Measurements from ENCODE around the gene EVC2. TPM values are rescaled to one million over a fixed set of nuclear protein-coding genes. Genes with fewer than 3 reads are reported as not detected.
A peak's percentile ranks its signal among the peaks of the same experiment; 100 is the strongest.

EVC2 gene
- total and polyA plus RNA-seq, 7 experiments from 2014 or later: 0.09 to 0.98 (median 0.33) TPM; not detected in 1

- ATAC-seq: no peak
- Mint-ChIP-seq H3K4me3 (no peak overlapping the region), H3K27me3 (peaks cover 0 to 10% (median 0%) of the 10 kb centered on the region in 5 donors), H3K36me3 (no peaks in the 10 kb centered on the region), H3K27ac (no peak overlapping the region), H3K4me1 (no peaks in the 10 kb centered on the region), H3K9me3 (peaks cover 0 to 3% (median 0%) of the 10 kb centered on the region in 11 donors)
- H3K4me3 ChIP-seq (ENCODE audit: low read length): no peak overlapping the region
- CTCF ChIA-PET: no interaction called here
- POLR2A ChIA-PET: no interaction called here
- no peak overlapping the region for H3K27ac ChIP-seq (ENCODE audit: low read depth, low read length)
- H3K4me1 ChIP-seq (ENCODE audit: control insufficient read depth in 2 of 2, insufficient read depth in 2 of 2, low read length in 2 of 2): no peaks in the 10 kb centered on the region
- intact Hi-C loops (cut with micrococcal nuclease): no loop called here
- no peaks in the 10 kb centered on the region for H3K36me3 ChIP-seq (ENCODE audit: control insufficient read depth in 2 of 3, insufficient read depth in 3 of 3, low read length in 3 of 3)
- no peaks in the 10 kb centered on the region for H3K27me3 ChIP-seq (ENCODE audit: control insufficient read depth in 2 of 2, insufficient read depth in 2 of 2, low read length in 2 of 2)
- H3K9me3 ChIP-seq (ENCODE audit: control insufficient read depth in 2 of 3, low read length in 3 of 3): no peaks in the 10 kb centered on the region
- DNase-seq: no peak
Observed at GRCh38 chr4:5750946-5751665, 42.7 kb upstream of the EVC2 start.

DNA sequence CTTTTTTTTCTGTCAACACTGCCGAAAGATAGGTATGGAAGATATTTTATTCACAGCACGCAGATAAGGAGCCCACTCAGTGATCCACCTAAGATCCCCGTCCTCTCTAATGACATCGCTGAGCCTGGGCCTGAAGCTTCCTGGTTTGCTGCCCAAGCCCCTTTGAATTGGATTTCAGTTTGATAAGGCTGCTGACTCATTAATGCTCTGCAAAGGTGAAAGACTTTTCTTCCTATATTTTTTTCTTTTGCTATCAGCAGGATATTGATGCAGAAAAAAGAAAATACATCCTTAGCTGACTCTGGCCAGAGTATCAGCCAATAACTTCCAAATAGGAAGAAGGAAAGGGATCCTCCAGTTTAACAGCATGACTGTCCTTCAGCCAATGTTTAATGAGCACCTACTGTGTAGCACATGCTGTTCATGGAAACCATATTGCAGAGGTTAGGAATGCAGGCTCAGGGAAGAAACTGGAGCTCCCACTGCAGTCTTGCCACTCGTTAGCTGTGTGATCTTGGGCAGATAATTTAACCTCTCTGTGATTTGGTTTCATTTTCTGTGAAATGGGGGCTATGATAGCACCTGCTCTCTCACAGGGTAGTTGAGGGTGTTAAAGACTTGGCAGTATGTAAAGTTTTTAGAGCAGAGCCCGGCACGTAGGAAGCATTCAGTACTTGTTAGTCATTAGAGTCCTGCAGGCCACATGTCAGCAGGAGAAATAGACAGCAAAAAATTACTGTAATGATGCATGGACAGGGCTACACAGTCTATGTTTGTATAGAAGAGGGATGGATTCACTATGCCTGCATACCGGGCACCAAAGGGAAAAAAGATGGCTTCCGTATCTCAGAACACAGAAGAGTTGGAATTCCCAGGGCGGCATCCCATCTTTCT lies 41.9 kb upstream of the EVC2 start:
- DNase-seq (no peak), ATAC-seq (no peak)
- no peaks in the 10 kb centered on the region for H3K4me1 Mint-ChIP-seq
- POLR2A ChIA-PET: no interaction called here
- peaks cover 0 to 10% (median 0%) of the 10 kb centered on the region in 5 donors for H3K27me3 Mint-ChIP-seq
- H3K27ac Mint-ChIP-seq: no peak overlapping the region
- intact Hi-C loops (cut with micrococcal nuclease): no loop called here
- no peaks in the 10 kb centered on the region for H3K27me3 ChIP-seq (ENCODE audit: control insufficient read depth in 2 of 2, insufficient read depth in 2 of 2, low read length in 2 of 2)
- H3K4me1 ChIP-seq (ENCODE audit: control insufficient read depth in 2 of 2, insufficient read depth in 2 of 2, low read length in 2 of 2): no peaks in the 10 kb centered on the region
- H3K9me3 ChIP-seq (ENCODE audit: control insufficient read depth in 2 of 3, low read length in 3 of 3): no peaks in the 10 kb centered on the region
- H3K27ac ChIP-seq (ENCODE audit: low read depth, low read length): no peak overlapping the region
- H3K9me3 Mint-ChIP-seq: peaks cover 0 to 8% (median 0%) of the 10 kb centered on the region in 11 donors
- H3K36me3 Mint-ChIP-seq: no peaks in the 10 kb centered on the region
- H3K4me3 ChIP-seq (ENCODE audit: low read length): no peak overlapping the region
- CTCF ChIA-PET: no interaction called here
- no peaks in the 10 kb centered on the region for H3K36me3 ChIP-seq (ENCODE audit: control insufficient read depth in 2 of 3, insufficient read depth in 3 of 3, low read length in 3 of 3)
- no peak overlapping the region for H3K4me3 Mint-ChIP-seq

- intact Hi-C loops (cut with micrococcal nuclease): no loop called here
- Mint-ChIP-seq H3K4me3 (no peak overlapping the region), H3K36me3 (no peaks in the 10 kb centered on the region), H3K9me3 (peaks cover 0 to 8% (median 0%) of the 10 kb centered on the region in 11 donors), H3K4me1 (no peaks in the 10 kb centered on the region), H3K27me3 (peaks cover 0 to 10% (median 0%) of the 10 kb centered on the region in 5 donors), H3K27ac (no peak overlapping the region)
- Histone ChIP-seq H3K9me3 (ENCODE audit: control insufficient read depth in 2 of 3, low read length in 3 of 3) (no peaks in the 10 kb centered on the region), H3K27ac (ENCODE audit: low read depth, low read length) (no peak overlapping the region), H3K27me3 (ENCODE audit: control insufficient read depth in 2 of 2, insufficient read depth in 2 of 2, low read length in 2 of 2) (no peaks in the 10 kb centered on the region), H3K4me1 (ENCODE audit: control insufficient read depth in 2 of 2, insufficient read depth in 2 of 2, low read length in 2 of 2) (no peaks in the 10 kb centered on the region), H3K36me3 (ENCODE audit: control insufficient read depth in 2 of 3, insufficient read depth in 3 of 3, low read length in 3 of 3) (no peaks in the 10 kb centered on the region), H3K4me3 (ENCODE audit: low read length) (no peak overlapping the region)
- CTCF ChIA-PET: no interaction called here
- POLR2A ChIA-PET: no interaction called here
- DNase-seq (no peak), ATAC-seq (no peak)
Observed at GRCh38 chr4:5749568-5749967, 41.2 kb upstream of the EVC2 start.

- DNase-seq: no peak
- H3K4me3 Mint-ChIP-seq: no peak overlapping the region
- Histone ChIP-seq H3K9me3 (ENCODE audit: control insufficient read depth in 2 of 3, low read length in 3 of 3) (no peaks in the 10 kb centered on the region), H3K27me3 (ENCODE audit: control insufficient read depth in 2 of 2, insufficient read depth in 2 of 2, low read length in 2 of 2) (no peaks in the 10 kb centered on the region), H3K36me3 (ENCODE audit: control insufficient read depth in 2 of 3, insufficient read depth in 3 of 3, low read length in 3 of 3) (no peaks in the 10 kb centered on the region), H3K4me1 (ENCODE audit: control insufficient read depth in 2 of 2, insufficient read depth in 2 of 2, low read length in 2 of 2) (no peaks in the 10 kb centered on the region), H3K27ac (ENCODE audit: low read depth, low read length) (no peak overlapping the region), H3K4me3 (ENCODE audit: low read length) (no peak overlapping the region)
- H3K4me1 Mint-ChIP-seq: no peaks in the 10 kb centered on the region
- H3K27me3 Mint-ChIP-seq: peaks cover 0 to 10% (median 0%) of the 10 kb centered on the region in 5 donors
- ATAC-seq: no peak
- POLR2A ChIA-PET: no interaction called here
- intact Hi-C loops (cut with micrococcal nuclease): no loop called here
- peaks cover 0 to 5% (median 0%) of the 10 kb centered on the region in 11 donors for H3K9me3 Mint-ChIP-seq
- no peak overlapping the region for H3K27ac Mint-ChIP-seq
- CTCF ChIA-PET: no interaction called here
- H3K36me3 Mint-ChIP-seq: no peaks in the 10 kb centered on the region
Observed at GRCh38 chr4:5747738-5748375, 39.5 kb upstream of the EVC2 start.

GRCh38 chr4:5746829-5747737 lies 38.7 kb upstream of the EVC2 start:
- H3K27ac ChIP-seq (ENCODE audit: low read depth, low read length): no peak overlapping the region
- ATAC-seq (no peak), DNase-seq (no peak)
- Mint-ChIP-seq H3K27me3 (peaks cover 0 to 10% (median 0%) of the 10 kb centered on the region in 5 donors), H3K9me3 (peaks cover 0 to 5% (median 0%) of the 10 kb centered on the region in 11 donors), H3K4me1 (no peaks in the 10 kb centered on the region), H3K4me3 (no peak overlapping the region), H3K36me3 (no peaks in the 10 kb centered on the region), H3K27ac (no peak overlapping the region)
- H3K9me3 ChIP-seq (ENCODE audit: control insufficient read depth in 2 of 3, low read length in 3 of 3): no peaks in the 10 kb centered on the region
- H3K27me3 ChIP-seq (ENCODE audit: control insufficient read depth in 2 of 2, insufficient read depth in 2 of 2, low read length in 2 of 2): no peaks in the 10 kb centered on the region
- CTCF ChIA-PET: no interaction called here
- POLR2A ChIA-PET: no interaction called here
- no peaks in the 10 kb centered on the region for H3K36me3 ChIP-seq (ENCODE audit: control insufficient read depth in 2 of 3, insufficient read depth in 3 of 3, low read length in 3 of 3)
- H3K4me1 ChIP-seq (ENCODE audit: control insufficient read depth in 2 of 2, insufficient read depth in 2 of 2, low read length in 2 of 2): no peaks in the 10 kb centered on the region
- no peak overlapping the region for H3K4me3 ChIP-seq (ENCODE audit: low read length)
- intact Hi-C loops (cut with micrococcal nuclease): no loop called here

GRCh38 chr4:5746250-5746649 lies 37.9 kb upstream of the EVC2 start:
- ATAC-seq: no peak
- Mint-ChIP-seq H3K27ac (no peak overlapping the region), H3K4me3 (peak overlapping the region in 1 of 10 donors; percentile 32), H3K27me3 (peaks cover 0 to 6% (median 0%) of the 10 kb centered on the region in 5 donors), H3K36me3 (no peaks in the 10 kb centered on the region), H3K9me3 (peaks cover 0 to 5% (median 0%) of the 10 kb centered on the region in 11 donors), H3K4me1 (no peaks in the 10 kb centered on the region)
- Histone ChIP-seq H3K27ac (ENCODE audit: low read depth, low read length) (no peak overlapping the region), H3K4me3 (ENCODE audit: low read length) (no peak overlapping the region), H3K36me3 (ENCODE audit: control insufficient read depth in 2 of 3, insufficient read depth in 3 of 3, low read length in 3 of 3) (no peaks in the 10 kb centered on the region), H3K9me3 (ENCODE audit: control insufficient read depth in 2 of 3, low read length in 3 of 3) (no peaks in the 10 kb centered on the region), H3K27me3 (ENCODE audit: control insufficient read depth in 2 of 2, insufficient read depth in 2 of 2, low read length in 2 of 2) (no peaks in the 10 kb centered on the region), H3K4me1 (ENCODE audit: control insufficient read depth in 2 of 2, insufficient read depth in 2 of 2, low read length in 2 of 2) (no peaks in the 10 kb centered on the region)
- ChIA-PET POLR2A (no interaction called here), CTCF (no interaction called here)
- intact Hi-C loops (cut with micrococcal nuclease): no loop called here
- DNase-seq: no peak
